HUES48 (cell line): ENCODE results near the gene SUSD4.

Experiments
- H3K27ac ChIP-seq: one replicate; pipeline ENCODE4 v1.7.0; 2013; ENCODE audit warnings: low read depth, low read length, inconsistent platforms
- H3K27me3 ChIP-seq: 2 replicates; pipeline ENCODE4 v1.6.1; 2013; ENCODE audit warnings: mild to moderate bottlenecking, low read length; ENCODE audit not compliant: control insufficient read depth, insufficient read depth
- H3K36me3 ChIP-seq: 2 replicates; pipeline ENCODE4 v1.6.1; 2013; ENCODE audit warnings: low read length; ENCODE audit not compliant: control insufficient read depth, insufficient read depth
- H3K4me1 ChIP-seq: 2 replicates; pipeline ENCODE4 v1.6.1; 2013; ENCODE audit warnings: mild to moderate bottlenecking, low read length; ENCODE audit not compliant: control insufficient read depth, insufficient read depth
- H3K4me3 ChIP-seq: 2 replicates; pipeline ENCODE4 v1.5.1; 2013; ENCODE audit warnings: mild to moderate bottlenecking, low read depth, low read length
- H3K9ac ChIP-seq: 2 replicates; pipeline ENCODE4 v1.6.1; 2013; ENCODE audit warnings: mild to moderate bottlenecking, low read depth, low read length, moderate library complexity
- H3K9me3 ChIP-seq: 2 replicates; pipeline ENCODE4 v1.6.1; 2013; ENCODE audit warnings: low read length; ENCODE audit not compliant: control insufficient read depth, insufficient read depth

Gene SUSD4

GRCh38 chr1:223202376-223203033, 161.5 kb downstream of the SUSD4 start:
- H3K27me3 ChIP-seq, result no peaks in the 10 kb centered on the region
- no peaks in the 10 kb centered on the region for H3K9me3 ChIP-seq
- H3K4me3 ChIP-seq, result no peak overlapping the region
- H3K36me3 ChIP-seq, result no peaks in the 10 kb centered on the region
- H3K4me1 ChIP-seq, result no peaks in the 10 kb centered on the region
- H3K9ac ChIP-seq, result no peak overlapping the region
- no peak overlapping the region for H3K27ac ChIP-seq

GRCh38 chr1:223201967-223202366, 162.0 kb downstream of the SUSD4 start:
- Histone ChIP-seq H3K9ac (no peak overlapping the region), H3K36me3 (no peaks in the 10 kb centered on the region), H3K4me1 (no peaks in the 10 kb centered on the region), H3K27ac (no peak overlapping the region), H3K27me3 (no peaks in the 10 kb centered on the region), H3K4me3 (no peak overlapping the region), H3K9me3 (no peaks in the 10 kb centered on the region)

GRCh38 chr1:223200903-223201302, 163.1 kb downstream of the SUSD4 start:
- Histone ChIP-seq H3K27me3 (no peaks in the 10 kb centered on the region), H3K9ac (no peak overlapping the region), H3K36me3 (no peaks in the 10 kb centered on the region), H3K4me1 (no peaks in the 10 kb centered on the region), H3K9me3 (no peaks in the 10 kb centered on the region), H3K27ac (no peak overlapping the region), H3K4me3 (no peak overlapping the region)

- Histone ChIP-seq H3K9me3 (no peaks in the 10 kb centered on the region), H3K27ac (no peak overlapping the region), H3K4me3 (no peak overlapping the region), H3K36me3 (no peaks in the 10 kb centered on the region), H3K9ac (no peak overlapping the region), H3K27me3 (no peaks in the 10 kb centered on the region), H3K4me1 (no peaks in the 10 kb centered on the region)
These were observed 164.8 kb downstream of the SUSD4 start for GRCh38 chr1:223199094-223199647.

GRCh38 chr1:223198628-223198965, 165.4 kb downstream of the SUSD4 start:
- Histone ChIP-seq H3K4me1 (no peaks in the 10 kb centered on the region), H3K9ac (no peak overlapping the region), H3K27ac (no peak overlapping the region), H3K9me3 (no peaks in the 10 kb centered on the region), H3K4me3 (no peak overlapping the region), H3K36me3 (no peaks in the 10 kb centered on the region), H3K27me3 (no peaks in the 10 kb centered on the region)

- Histone ChIP-seq H3K4me3 (no peak overlapping the region), H3K27ac (no peak overlapping the region), H3K9me3 (no peaks in the 10 kb centered on the region), H3K4me1 (no peaks in the 10 kb centered on the region), H3K9ac (no peak overlapping the region), H3K27me3 (no peaks in the 10 kb centered on the region), H3K36me3 (no peaks in the 10 kb centered on the region)
These were observed 165.9 kb downstream of the SUSD4 start for GRCh38 chr1:223197923-223198627.

- no peaks in the 10 kb centered on the region for H3K4me1 ChIP-seq
- H3K9me3 ChIP-seq, result no peaks in the 10 kb centered on the region
- no peaks in the 10 kb centered on the region for H3K27me3 ChIP-seq
- H3K36me3 ChIP-seq, result no peaks in the 10 kb centered on the region
- no peak overlapping the region for H3K9ac ChIP-seq
- H3K4me3 ChIP-seq, result no peak overlapping the region
- no peak overlapping the region for H3K27ac ChIP-seq
These were observed 173.9 kb downstream of the SUSD4 start for GRCh38 chr1:223189903-223190724.

GRCh38 chr1:223189525-223189902, 174.5 kb downstream of the SUSD4 start:
- Histone ChIP-seq H3K27me3 (no peaks in the 10 kb centered on the region), H3K27ac (no peak overlapping the region), H3K4me1 (no peaks in the 10 kb centered on the region), H3K4me3 (no peak overlapping the region), H3K9me3 (no peaks in the 10 kb centered on the region), H3K9ac (no peak overlapping the region), H3K36me3 (no peaks in the 10 kb centered on the region)

- no peaks in the 10 kb centered on the region for H3K27me3 ChIP-seq
- no peaks in the 10 kb centered on the region for H3K9me3 ChIP-seq
- H3K36me3 ChIP-seq, result no peaks in the 10 kb centered on the region
- no peak overlapping the region for H3K9ac ChIP-seq
- H3K4me1 ChIP-seq, result no peaks in the 10 kb centered on the region
- no peak overlapping the region for H3K4me3 ChIP-seq
- no peak overlapping the region for H3K27ac ChIP-seq
These were observed 175.2 kb downstream of the SUSD4 start for GRCh38 chr1:223188618-223189356.

GRCh38 chr1:223186800-223187199, 177.2 kb downstream of the SUSD4 start:
- Histone ChIP-seq H3K9me3 (no peaks in the 10 kb centered on the region), H3K9ac (no peak overlapping the region), H3K36me3 (no peaks in the 10 kb centered on the region), H3K27me3 (0 out of 2 replicates have a peak, but pooled peaks cover 2% of the 10 kb centered on the region), H3K4me1 (no peaks in the 10 kb centered on the region), H3K4me3 (no peak overlapping the region), H3K27ac (no peak overlapping the region)
